NB4 (cell line): ENCODE results near the gene MMRN1.

ENCODE experiments used
- DNase-seq: peaks from one replicate; pipeline ENCODE4 v3.0.0; 2010; ENCODE audit warnings: low read depth
- H3K4me3 ChIP-seq: one replicate; pipeline ENCODE4 v1.5.1; 2011; ENCODE audit warnings: mild to moderate bottlenecking, low read depth, low read length, moderate library complexity
- MAX ChIP-seq: IDR thresholded peaks from 2 replicates; pipeline ENCODE4 v1.6.1; 2011; ENCODE audit warnings: low read depth, low read length
- MYC ChIP-seq: IDR thresholded peaks from 2 replicates; pipeline ENCODE4 v1.6.1; 2011; ENCODE audit warnings: low read depth, low read length
- POLR2A ChIP-seq: IDR thresholded peaks from 2 replicates; pipeline ENCODE4 v1.6.1; 2011; ENCODE audit warnings: mild to moderate bottlenecking; ENCODE audit not compliant: insufficient read length; ENCODE audit errors: extremely low read depth
- TF ChIP-seq, protein P1 (sequence below): IDR thresholded peaks from one replicate; pipeline ENCODE4 v1.5.1; 2012; ENCODE audit warnings: low read depth, low read length

The MMRN1 gene

DNA sequence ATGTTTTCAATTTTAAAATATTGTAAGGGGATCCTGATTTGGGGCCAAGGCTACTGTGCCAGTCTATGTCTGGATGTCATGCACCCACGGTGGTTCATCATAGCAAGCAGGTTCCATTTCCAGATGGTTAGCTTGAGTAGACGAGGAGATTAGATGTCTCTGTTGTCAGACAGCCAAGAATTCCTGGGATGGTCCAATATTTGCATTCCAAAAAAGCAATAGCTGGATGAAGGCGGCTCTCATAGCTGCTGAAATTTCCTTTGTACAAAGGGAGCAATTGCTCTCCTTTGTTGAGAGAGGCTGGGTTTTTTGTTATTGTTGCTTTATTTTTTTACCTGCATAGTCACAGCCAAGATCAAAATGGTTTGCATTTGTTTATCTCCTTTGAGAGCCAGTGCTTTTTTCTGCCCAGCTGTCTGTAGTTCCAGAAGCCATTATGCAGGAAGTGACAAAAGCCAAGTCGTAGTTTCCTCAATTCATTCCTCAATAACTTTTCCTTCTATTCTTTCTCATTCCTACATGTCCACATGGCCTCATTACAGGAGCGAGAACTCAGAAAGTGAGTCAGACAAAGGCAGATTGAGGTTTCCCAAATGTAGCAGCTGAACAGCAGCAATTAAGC, 107.9 kb downstream of the MMRN1 start:
- no peak for DNase-seq
- H3K4me3 ChIP-seq: no peak overlapping the region
- TF ChIP-seq, protein P1, sequence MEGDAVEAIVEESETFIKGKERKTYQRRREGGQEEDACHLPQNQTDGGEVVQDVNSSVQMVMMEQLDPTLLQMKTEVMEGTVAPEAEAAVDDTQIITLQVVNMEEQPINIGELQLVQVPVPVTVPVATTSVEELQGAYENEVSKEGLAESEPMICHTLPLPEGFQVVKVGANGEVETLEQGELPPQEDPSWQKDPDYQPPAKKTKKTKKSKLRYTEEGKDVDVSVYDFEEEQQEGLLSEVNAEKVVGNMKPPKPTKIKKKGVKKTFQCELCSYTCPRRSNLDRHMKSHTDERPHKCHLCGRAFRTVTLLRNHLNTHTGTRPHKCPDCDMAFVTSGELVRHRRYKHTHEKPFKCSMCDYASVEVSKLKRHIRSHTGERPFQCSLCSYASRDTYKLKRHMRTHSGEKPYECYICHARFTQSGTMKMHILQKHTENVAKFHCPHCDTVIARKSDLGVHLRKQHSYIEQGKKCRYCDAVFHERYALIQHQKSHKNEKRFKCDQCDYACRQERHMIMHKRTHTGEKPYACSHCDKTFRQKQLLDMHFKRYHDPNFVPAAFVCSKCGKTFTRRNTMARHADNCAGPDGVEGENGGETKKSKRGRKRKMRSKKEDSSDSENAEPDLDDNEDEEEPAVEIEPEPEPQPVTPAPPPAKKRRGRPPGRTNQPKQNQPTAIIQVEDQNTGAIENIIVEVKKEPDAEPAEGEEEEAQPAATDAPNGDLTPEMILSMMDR: no peak
- TF ChIP-seq MAX (no peak), MYC (no peak), POLR2A (no peak)
